Measurements from ENCODE around the gene CFP. TPM values are rescaled to one million over a fixed set of nuclear protein-coding genes. Genes with fewer than 3 reads are reported as not detected.

CFP gene
- total RNA-seq, 1 experiment from 2014 or later: 1.3 TPM

DNA sequence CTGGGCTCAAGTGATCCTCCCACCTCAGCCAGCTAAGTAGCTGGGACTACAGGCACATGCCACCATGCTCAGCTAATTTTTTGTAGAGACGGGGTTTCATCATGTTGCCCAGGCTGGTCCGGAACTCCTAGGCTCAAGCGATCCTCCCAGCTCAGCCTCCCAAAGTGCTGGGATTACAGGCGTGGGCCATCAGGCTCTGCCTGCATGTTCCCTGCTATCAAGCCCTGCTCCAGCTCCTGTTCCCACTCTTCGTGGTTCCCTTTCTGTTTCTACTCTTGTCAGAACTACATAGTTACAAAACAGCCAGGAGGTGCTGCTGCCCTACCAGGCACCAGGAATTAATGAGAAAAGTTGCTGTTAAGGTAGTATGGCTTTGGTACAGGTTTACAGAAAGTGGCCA is 38.7 kb downstream of the CFP start:
- H3K27me3 ChIP-seq (ENCODE audit: insufficient read depth, low read length): no peaks in the 10 kb centered on the region
- ATAC-seq (no peak), DNase-seq (ENCODE audit: low read depth, low spot score) (no peak)
- H3K36me3 ChIP-seq (ENCODE audit: control insufficient read depth in 1 of 2, insufficient read depth in 2 of 2, low read length in 2 of 2): no peaks in the 10 kb centered on the region; a peak in 1 of 4 replicates
- no peaks in the 10 kb centered on the region for H4K20me1 ChIP-seq (ENCODE audit: insufficient read depth)
- TF ChIP-seq EZH2 (IDR thresholded peaks at IDR 0.05): no peak
- TF ChIP-seq ELF1 (IDR thresholded peaks at IDR 0.05; ENCODE audit: borderline replicate concordance, low read depth): no peak
- TF ChIP-seq, protein P1, sequence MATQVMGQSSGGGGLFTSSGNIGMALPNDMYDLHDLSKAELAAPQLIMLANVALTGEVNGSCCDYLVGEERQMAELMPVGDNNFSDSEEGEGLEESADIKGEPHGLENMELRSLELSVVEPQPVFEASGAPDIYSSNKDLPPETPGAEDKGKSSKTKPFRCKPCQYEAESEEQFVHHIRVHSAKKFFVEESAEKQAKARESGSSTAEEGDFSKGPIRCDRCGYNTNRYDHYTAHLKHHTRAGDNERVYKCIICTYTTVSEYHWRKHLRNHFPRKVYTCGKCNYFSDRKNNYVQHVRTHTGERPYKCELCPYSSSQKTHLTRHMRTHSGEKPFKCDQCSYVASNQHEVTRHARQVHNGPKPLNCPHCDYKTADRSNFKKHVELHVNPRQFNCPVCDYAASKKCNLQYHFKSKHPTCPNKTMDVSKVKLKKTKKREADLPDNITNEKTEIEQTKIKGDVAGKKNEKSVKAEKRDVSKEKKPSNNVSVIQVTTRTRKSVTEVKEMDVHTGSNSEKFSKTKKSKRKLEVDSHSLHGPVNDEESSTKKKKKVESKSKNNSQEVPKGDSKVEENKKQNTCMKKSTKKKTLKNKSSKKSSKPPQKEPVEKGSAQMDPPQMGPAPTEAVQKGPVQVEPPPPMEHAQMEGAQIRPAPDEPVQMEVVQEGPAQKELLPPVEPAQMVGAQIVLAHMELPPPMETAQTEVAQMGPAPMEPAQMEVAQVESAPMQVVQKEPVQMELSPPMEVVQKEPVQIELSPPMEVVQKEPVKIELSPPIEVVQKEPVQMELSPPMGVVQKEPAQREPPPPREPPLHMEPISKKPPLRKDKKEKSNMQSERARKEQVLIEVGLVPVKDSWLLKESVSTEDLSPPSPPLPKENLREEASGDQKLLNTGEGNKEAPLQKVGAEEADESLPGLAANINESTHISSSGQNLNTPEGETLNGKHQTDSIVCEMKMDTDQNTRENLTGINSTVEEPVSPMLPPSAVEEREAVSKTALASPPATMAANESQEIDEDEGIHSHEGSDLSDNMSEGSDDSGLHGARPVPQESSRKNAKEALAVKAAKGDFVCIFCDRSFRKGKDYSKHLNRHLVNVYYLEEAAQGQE (IDR thresholded peaks at IDR 0.05; ENCODE audit: low read depth): no peak
- no peaks in the 10 kb centered on the region for H3K9me2 ChIP-seq (ENCODE audit: insufficient read depth)
- H3K4me3 ChIP-seq (replicated peaks in 1 of 2; ENCODE audit: low read depth in 1 of 2, low read length in 2 of 2): no peak overlapping the region
- no peak overlapping the region for H3K9ac ChIP-seq (ENCODE audit: low read length)
- BruUV-seq (replicated peaks): no TSS peak
- CTCF ChIA-PET: no interaction called here
- H2AFZ ChIP-seq (ENCODE audit: low read depth, low read length, poor library complexity, severe bottlenecking): no peak overlapping the region
- no peak overlapping the region for H3K27ac ChIP-seq (ENCODE audit: low read depth, low read length)
- RAD21 ChIA-PET (ENCODE audit: low non-redundant PET in 1 of 2, low total read pairs in 2 of 2, uncharacterized antibody in 2 of 2, unreplicated experiment in 2 of 2): no interaction called here
- H3K4me2 ChIP-seq (ENCODE audit: low read length): no peak overlapping the region
- H3K9me3 ChIP-seq (ENCODE audit: control insufficient read depth in 1 of 2, insufficient read depth in 1 of 2, low read depth in 1 of 2, low read length in 2 of 2): no peaks in the 10 kb centered on the region
- no peaks in the 10 kb centered on the region for H3K79me2 ChIP-seq (ENCODE audit: insufficient read depth, low read length)
- POLR2A ChIA-PET: no interaction called here
- intact Hi-C loops (cut with micrococcal nuclease): no loop called here
- H3K4me1 ChIP-seq (ENCODE audit: control insufficient read depth in 1 of 2, insufficient read depth in 2 of 2, low read length in 2 of 2): no peaks in the 10 kb centered on the region

DNA sequence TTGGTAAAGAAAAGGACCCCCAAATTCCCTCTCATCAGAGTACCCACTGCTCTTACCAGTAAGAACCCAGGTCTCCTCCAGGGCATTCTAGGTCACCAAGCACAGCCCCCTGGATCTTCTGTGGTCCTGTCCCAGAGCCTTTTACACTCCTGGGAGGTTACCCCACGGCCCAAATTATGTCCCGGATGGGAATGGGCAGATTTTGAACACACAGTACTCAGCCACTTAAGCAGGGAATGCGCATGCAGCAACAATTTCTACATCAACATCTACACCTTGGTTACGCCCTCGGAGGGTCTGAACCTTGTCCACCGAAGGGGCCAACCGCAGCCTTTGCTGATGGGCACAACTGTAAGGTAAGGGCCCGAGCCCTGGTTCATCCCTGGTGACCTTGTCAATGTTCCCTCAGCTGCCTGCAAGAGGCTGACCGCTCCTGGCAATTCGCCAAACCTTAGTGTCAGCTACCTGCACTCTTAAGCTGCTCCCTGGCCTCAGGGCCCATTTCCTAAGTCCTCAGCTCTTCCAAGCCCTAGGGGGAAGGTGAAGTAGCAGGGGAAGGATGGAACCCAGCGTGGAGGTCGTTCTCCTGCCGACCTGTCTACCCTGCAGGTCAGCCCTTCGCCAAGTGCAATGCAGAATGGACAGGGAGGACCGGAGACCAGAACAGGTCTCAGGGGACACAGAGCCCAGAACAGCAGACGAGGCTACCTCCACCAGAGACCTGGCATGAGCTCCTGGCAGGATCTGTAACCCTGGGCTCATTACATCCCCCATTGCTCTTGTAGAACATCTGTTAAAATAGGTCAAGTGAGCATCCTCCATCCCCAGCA is 41.6 kb downstream of the CFP start:
- Histone ChIP-seq H3K9ac (ENCODE audit: low read length) (no peak overlapping the region), H3K79me2 (ENCODE audit: insufficient read depth, low read length) (peaks cover 12% of the 10 kb centered on the region), H3K27ac (ENCODE audit: low read depth, low read length) (no peak overlapping the region), H3K4me3 (replicated peaks in 1 of 2; ENCODE audit: low read depth in 1 of 2, low read length in 2 of 2) (no peak overlapping the region), H3K36me3 (ENCODE audit: control insufficient read depth in 1 of 2, insufficient read depth in 2 of 2, low read length in 2 of 2) (peaks cover 3 to 6% of the 10 kb centered on the region in 2 experiments; a peak in 1 of 4 replicates), H3K9me2 (ENCODE audit: insufficient read depth) (no peaks in the 10 kb centered on the region), H4K20me1 (ENCODE audit: insufficient read depth) (no peaks in the 10 kb centered on the region), H3K27me3 (ENCODE audit: insufficient read depth, low read length) (no peaks in the 10 kb centered on the region), H3K4me2 (ENCODE audit: low read length) (no peak overlapping the region), H2AFZ (ENCODE audit: low read depth, low read length, poor library complexity, severe bottlenecking) (no peak overlapping the region), H3K4me1 (ENCODE audit: control insufficient read depth in 1 of 2, insufficient read depth in 2 of 2, low read length in 2 of 2) (peaks cover 0 to 8% of the 10 kb centered on the region in 2 experiments; a peak in 2 of 4 replicates), H3K9me3 (ENCODE audit: control insufficient read depth in 1 of 2, insufficient read depth in 1 of 2, low read depth in 1 of 2, low read length in 2 of 2) (no peaks in the 10 kb centered on the region)
- no peak for DNase-seq (ENCODE audit: low read depth, low spot score)
- intact Hi-C loops (cut with micrococcal nuclease): no loop called here
- BruUV-seq (replicated peaks): no TSS peak
- TF ChIP-seq POLR2A (IDR thresholded peaks at IDR 0.05; ENCODE audit: borderline replicate concordance, extremely low read depth, insufficient read depth, insufficient read length) (no peak), FOSL1 (IDR thresholded peaks at IDR 0.05; ENCODE audit: low read depth) (no peak), SP1 (IDR thresholded peaks at IDR 0.05; ENCODE audit: low read depth) (no peak), SRF (IDR thresholded peaks at IDR 0.05; ENCODE audit: low read depth) (no peak), ZNF274 (IDR thresholded peaks at IDR 0.05; ENCODE audit: low read depth, low read length) (no peak), JUND (IDR thresholded peaks at IDR 0.05) (no peak), TCF7L2 (IDR thresholded peaks at IDR 0.05; ENCODE audit: borderline replicate concordance, extremely low read depth, insufficient read depth, insufficient read length) (no peak), EZH2phosphoT487 (IDR thresholded peaks at IDR 0.05; ENCODE audit: borderline replicate concordance) (no peak)
- TF ChIP-seq, protein P2, sequence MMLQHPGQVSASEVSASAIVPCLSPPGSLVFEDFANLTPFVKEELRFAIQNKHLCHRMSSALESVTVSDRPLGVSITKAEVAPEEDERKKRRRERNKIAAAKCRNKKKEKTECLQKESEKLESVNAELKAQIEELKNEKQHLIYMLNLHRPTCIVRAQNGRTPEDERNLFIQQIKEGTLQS (IDR thresholded peaks at IDR 0.05): no peak
- RAD21 ChIA-PET (ENCODE audit: low non-redundant PET in 1 of 2, low total read pairs in 2 of 2, uncharacterized antibody in 2 of 2, unreplicated experiment in 2 of 2): no interaction called here
- POLR2A ChIA-PET: no interaction called here
- ATAC-seq: no peak
- CTCF ChIA-PET: no interaction called here
